22Rv1 (cell line): Measurements from ENCODE around the gene SMIM15.

Source experiments
- ZFX ChIP-seq: fragments of 450-650 bp; IDR thresholded peaks from 2 replicates; pipeline ENCODE4 v1.6.1; 2017; ENCODE audit warnings: antibody characterized with exemption, borderline replicate concordance
- TF ChIP-seq, protein P1 (sequence below): fragments of 450-650 bp; IDR thresholded peaks from 2 replicates; pipeline ENCODE4 v1.5.1; 2017; ENCODE audit warnings: mild to moderate bottlenecking

DNA sequence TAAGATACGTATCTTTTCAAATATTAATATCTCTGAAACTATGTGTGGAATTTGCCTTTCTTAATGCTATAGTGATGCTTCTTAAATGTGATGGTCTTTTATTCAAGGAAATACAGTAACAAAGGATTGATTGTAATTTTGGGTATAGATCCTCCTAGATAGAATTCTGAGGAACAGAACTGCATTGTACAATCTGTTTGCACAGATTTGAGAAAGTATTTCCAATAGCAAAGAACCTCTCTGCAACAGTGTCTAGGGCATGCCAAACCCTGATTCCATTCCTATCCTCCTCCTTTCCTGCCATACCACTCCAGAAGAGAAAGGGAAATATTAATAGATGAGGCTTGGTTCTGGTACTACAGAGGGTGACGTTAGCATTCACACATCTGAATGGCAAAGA is 10.4 kb downstream of the SMIM15 start:
- TF ChIP-seq, protein P1, sequence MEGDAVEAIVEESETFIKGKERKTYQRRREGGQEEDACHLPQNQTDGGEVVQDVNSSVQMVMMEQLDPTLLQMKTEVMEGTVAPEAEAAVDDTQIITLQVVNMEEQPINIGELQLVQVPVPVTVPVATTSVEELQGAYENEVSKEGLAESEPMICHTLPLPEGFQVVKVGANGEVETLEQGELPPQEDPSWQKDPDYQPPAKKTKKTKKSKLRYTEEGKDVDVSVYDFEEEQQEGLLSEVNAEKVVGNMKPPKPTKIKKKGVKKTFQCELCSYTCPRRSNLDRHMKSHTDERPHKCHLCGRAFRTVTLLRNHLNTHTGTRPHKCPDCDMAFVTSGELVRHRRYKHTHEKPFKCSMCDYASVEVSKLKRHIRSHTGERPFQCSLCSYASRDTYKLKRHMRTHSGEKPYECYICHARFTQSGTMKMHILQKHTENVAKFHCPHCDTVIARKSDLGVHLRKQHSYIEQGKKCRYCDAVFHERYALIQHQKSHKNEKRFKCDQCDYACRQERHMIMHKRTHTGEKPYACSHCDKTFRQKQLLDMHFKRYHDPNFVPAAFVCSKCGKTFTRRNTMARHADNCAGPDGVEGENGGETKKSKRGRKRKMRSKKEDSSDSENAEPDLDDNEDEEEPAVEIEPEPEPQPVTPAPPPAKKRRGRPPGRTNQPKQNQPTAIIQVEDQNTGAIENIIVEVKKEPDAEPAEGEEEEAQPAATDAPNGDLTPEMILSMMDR, result no peak
- TF ChIP-seq ZFX, result no peak
